Heart left ventricle (tissue), 13 donors: ENCODE results near the gene CCIN.
"Not testable (repeated sequence)": the region's sequence is repeated elsewhere in the genome, so short reads cannot be mapped to it uniquely, and the experiment has no call there.

Source experiments
- POLR2A ChIP-seq, 2 donors: fragments of 450-650 bp; IDR thresholded peaks; one replicate each; pipeline ENCODE4 v1.6.1; 2017; ENCODE audit warnings: antibody characterized with exemption in 2 of 2, mild to moderate bottlenecking in 2 of 2, moderate library complexity in 2 of 2
- TF ChIP-seq, protein P1 (sequence below), 12 donors: fragments of 200-600 bp; sonication (generic) in 4 of 12; IDR thresholded peaks; one replicate each; pipeline versions ENCODE4 v1.5.0 to v1.8.0; 2018 to 2022; ENCODE audit warnings: antibody characterized with exemption in 12 of 12, mild to moderate bottlenecking in 5 of 12
- donor health status: ischemic (EF 13 %, LVEDD 7.1; RV severe dilation, severe dysfunction).
- donor health status: DM: no; HTN: yes; CAD: no.
- donor health status: DM: no; HTN: no; CAD: no.
- donor health status: ischemic (EF 25% LVEDD 6.9; RV normal size, moderate dysfunction).
- donor health status: ischemic (EF 25% LVEDD 5.7; RV mildly dilated, moderate dysfunction).
- donor health status: ischemic (EF 35%, LVEDD 5.7; RV mildly dilated, moderate dysfunction).
- donor health status: nonischemic (EF 11% LVEDD 7.7; RV severe dilation, severe dysfunction).
- donor health status: DM: yes; HTN: yes; CAD: no.
- donor health status: PGD.
- donor health status: ischemic (EF 29% LVEDD 5.4; RV normal size, mild dysfunction).
- donor health status: nonischemic (EF 23%, LVEDD 6.1; RV moderate dilation, normal function).

DNA sequence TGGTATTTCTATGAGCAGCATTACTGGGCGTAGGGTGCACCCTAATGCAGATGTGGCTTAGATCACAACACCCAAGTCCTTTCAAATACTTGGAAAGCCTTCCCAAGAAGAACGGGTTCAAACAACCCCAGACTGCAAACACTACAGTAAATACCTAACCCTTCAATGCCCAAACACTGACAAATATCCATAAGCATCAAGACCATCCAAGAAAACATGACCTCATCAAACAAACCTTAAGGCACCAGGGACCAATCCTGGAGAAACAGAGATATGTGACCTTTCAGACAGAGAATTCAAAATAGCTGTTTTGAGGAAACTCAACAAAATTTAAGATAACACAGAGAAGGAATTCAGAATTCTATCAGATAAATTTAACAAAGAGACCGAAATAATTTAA is 6.0 kb downstream of the CCIN start:
- not testable (repeated sequence) for TF ChIP-seq POLR2A (IDR thresholded peaks at IDR 0.05)
- TF ChIP-seq, protein P1, sequence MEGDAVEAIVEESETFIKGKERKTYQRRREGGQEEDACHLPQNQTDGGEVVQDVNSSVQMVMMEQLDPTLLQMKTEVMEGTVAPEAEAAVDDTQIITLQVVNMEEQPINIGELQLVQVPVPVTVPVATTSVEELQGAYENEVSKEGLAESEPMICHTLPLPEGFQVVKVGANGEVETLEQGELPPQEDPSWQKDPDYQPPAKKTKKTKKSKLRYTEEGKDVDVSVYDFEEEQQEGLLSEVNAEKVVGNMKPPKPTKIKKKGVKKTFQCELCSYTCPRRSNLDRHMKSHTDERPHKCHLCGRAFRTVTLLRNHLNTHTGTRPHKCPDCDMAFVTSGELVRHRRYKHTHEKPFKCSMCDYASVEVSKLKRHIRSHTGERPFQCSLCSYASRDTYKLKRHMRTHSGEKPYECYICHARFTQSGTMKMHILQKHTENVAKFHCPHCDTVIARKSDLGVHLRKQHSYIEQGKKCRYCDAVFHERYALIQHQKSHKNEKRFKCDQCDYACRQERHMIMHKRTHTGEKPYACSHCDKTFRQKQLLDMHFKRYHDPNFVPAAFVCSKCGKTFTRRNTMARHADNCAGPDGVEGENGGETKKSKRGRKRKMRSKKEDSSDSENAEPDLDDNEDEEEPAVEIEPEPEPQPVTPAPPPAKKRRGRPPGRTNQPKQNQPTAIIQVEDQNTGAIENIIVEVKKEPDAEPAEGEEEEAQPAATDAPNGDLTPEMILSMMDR (IDR thresholded peaks at IDR 0.05): not testable (repeated sequence)
